Neural progenitor cell (in vitro differentiated cells): ENCODE data around the gene SCARF2.

Experiments used
- EZH2phosphoT487 ChIP-seq: fragments of 200-600 bp; sonication (generic); IDR thresholded peaks from 2 replicates; pipeline ENCODE4 v1.6.1; 2017; ENCODE audit warnings: antibody characterized with exemption
- TF ChIP-seq, protein P1 (sequence below): fragments of 200-600 bp; sonication (generic); IDR thresholded peaks from 2 replicates; pipeline ENCODE4 v1.5.1; 2017; ENCODE audit warnings: antibody characterized with exemption, mild to moderate bottlenecking

GRCh38 chr22:20388200-20388599, 49.4 kb downstream of the SCARF2 start:
- TF ChIP-seq, protein P1, sequence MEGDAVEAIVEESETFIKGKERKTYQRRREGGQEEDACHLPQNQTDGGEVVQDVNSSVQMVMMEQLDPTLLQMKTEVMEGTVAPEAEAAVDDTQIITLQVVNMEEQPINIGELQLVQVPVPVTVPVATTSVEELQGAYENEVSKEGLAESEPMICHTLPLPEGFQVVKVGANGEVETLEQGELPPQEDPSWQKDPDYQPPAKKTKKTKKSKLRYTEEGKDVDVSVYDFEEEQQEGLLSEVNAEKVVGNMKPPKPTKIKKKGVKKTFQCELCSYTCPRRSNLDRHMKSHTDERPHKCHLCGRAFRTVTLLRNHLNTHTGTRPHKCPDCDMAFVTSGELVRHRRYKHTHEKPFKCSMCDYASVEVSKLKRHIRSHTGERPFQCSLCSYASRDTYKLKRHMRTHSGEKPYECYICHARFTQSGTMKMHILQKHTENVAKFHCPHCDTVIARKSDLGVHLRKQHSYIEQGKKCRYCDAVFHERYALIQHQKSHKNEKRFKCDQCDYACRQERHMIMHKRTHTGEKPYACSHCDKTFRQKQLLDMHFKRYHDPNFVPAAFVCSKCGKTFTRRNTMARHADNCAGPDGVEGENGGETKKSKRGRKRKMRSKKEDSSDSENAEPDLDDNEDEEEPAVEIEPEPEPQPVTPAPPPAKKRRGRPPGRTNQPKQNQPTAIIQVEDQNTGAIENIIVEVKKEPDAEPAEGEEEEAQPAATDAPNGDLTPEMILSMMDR, result no peak
- no peak for TF ChIP-seq EZH2phosphoT487
